ENCODE measurements around the gene PEX16.

PEX16 gene

DNA sequence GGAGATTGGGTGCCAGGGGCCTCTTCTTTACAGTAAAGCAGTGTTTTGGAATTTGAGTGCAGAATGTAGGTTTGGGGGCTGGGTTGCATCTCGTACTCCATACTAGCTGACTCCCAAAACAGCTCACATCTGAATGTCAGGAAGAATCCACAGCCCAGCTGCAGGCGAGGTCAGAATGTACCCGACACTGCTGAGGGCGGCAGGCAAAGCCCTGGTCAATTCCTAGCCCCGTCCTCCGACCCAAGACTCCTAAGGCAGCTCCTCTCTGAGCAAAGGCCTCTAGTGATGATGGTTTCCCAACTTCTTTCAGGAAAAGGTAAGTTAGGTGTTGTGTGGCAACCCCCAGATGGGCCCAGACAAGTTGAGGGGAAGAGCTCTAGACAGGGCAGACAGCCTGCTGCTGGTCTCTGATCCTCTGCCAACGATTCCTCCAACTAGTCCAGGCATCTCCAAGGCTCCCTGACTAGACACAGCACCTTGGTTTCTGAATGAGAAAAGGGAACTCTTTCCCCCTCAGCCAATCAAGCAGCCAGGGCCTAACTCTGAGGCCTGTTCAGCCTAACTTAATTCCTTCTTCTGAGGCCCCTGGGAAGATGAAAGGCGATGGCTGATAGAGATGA, 13.4 kb upstream of the PEX16 start:
- no peak for DNase-seq (ENCODE audit: low spot score)

DNA sequence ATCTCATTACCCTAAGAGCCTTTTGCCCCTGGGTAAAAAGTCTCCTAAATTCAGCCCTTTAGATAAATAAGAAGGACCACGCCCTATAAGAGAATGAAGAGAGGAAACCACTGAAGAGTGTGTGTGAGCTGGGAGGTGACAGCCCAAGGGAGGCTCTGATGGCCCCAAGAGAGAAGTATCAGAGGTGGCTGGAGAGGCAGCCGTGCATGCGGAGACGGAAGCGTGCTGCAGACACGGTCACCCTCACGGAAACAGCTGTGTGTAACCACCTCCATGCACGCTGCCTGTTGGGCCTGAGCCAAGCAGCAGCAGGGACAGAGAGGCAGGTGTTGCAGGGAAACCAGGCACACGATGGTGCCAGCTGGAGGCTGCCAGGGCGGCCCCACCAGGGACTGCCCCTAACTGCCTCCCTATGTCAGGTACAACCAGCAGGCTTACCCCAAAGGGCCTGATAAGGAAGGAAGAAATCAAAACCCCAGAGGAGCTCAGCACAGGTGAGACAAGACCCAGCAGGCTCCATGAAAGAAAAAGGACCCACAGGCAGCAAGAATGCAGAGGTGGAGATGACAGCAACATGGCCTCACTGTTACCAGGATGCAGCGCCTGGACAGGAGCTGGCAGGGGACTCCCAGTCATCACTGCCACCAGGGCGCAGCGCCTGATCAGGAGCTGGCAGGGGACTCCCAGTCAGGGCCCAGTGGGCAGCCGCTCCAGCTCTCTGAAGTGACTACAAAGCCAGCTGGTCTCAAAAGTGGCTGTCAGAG, 12.5 kb upstream of the PEX16 start:
- DNase-seq (ENCODE audit: low spot score): peak; percentile 49

DNA sequence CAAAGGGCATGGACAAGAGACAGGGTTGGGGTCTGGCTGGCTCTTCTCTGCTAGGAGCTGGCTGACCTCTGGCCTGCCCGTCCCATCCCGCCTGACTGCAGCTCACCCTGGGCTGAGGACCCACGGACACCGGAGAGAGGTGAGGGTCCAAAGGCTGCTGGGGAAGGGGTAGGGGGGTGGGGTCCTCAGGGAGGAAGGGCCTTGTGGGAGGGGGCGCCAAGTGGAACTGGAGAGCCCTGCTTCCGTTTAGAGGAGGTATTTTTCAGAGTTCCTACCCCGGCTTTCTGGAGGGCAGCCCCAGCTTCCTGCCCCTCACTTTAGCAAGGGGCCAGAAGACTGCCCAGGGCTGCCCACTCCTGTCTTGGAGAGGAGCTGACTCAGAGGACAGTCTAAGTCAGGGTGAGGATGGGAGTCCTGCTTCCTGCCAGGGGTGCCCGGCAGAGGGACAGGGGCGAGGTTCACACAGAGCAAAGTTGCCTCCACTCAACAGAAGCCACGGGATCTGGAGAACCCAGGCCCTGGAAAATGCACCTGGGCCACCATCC, 11.9 kb upstream of the PEX16 start:
- DNase-seq (ENCODE audit: low spot score): no peak

DNA sequence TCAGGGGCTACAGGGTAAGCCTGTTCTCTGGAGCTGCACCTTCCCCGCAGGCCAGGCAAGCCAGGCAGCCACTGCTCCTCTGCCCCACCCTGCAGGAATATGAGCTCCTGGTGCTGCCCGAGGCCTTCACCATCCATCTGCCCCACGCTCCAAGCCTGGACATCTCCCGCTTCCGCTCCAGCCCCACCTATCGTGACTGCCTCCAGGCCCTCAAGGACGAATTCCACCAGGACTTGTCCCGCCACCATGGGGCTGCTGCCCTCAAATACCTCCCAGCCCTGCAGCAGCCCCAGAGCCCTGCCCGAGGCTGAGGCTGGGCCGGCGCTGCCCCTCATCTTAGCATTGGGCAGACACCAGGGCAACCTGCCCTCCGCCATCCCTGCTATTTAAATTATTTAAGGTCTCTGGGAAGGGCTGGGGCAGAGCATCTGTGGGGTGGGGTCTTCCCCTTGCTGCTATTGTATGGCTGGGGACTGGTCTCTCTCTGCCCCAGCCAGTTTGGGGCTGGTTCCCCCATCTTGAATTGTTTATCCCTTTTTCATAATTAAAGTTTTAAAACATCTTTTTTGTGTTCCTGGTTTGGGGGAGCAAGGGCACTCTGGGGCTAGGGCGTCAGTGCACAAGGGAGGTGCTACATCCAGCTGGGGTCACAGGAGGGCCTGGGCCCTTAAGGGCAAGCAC, 11.0 kb upstream of the PEX16 start:
- DNase-seq (ENCODE audit: low spot score): no peak

DNA sequence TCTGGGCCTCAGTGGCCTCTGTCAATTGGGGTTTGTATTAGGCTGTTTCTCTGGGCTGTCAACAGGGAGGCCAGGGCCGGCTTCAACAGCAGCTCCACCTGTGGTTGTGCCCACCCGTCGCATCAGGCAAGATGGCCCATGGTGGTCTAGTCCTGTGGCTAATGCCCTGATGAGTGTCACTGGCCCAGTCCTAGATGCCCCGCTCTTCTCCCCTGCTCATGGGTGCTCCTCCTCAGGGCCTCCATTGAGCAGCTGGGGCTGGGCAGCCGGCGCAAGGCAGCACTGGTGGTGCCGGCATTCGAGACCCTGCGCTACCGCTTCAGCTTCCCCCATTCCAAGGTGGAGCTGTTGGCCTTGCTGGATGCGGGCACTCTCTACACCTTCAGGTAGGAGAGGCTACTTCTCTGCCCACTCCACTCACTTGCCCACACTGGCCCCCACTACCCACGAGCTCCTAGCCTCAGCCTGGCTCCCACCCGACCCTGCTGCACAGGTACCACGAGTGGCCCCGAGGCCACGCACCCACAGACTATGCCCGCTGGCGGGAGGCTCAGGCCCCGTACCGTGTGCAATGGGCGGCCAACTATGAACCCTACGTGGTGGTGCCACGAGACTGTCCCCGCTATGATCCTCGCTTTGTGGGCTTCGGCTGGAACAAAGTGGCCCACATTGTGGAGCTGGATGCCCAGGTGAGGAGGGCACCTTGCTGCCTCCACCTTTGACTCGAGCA, 10.2 kb upstream of the PEX16 start:
- no peak for DNase-seq (ENCODE audit: low spot score)

DNA sequence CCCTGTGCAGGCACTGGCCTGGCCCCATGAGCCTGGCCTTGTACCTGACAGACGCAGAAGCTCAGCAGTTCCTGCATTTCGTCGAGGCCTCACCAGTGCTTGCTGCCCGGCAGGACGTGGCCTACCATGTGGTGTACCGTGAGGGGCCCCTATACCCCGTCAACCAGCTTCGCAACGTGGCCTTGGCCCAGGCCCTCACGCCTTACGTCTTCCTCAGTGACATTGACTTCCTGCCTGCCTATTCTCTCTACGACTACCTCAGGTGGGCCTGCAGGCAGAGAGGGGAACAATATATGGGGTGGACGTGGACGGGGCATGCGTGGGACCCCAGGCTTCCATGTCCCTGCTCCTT, 9.6 kb upstream of the PEX16 start:
- DNase-seq (ENCODE audit: low spot score): no peak

DNA sequence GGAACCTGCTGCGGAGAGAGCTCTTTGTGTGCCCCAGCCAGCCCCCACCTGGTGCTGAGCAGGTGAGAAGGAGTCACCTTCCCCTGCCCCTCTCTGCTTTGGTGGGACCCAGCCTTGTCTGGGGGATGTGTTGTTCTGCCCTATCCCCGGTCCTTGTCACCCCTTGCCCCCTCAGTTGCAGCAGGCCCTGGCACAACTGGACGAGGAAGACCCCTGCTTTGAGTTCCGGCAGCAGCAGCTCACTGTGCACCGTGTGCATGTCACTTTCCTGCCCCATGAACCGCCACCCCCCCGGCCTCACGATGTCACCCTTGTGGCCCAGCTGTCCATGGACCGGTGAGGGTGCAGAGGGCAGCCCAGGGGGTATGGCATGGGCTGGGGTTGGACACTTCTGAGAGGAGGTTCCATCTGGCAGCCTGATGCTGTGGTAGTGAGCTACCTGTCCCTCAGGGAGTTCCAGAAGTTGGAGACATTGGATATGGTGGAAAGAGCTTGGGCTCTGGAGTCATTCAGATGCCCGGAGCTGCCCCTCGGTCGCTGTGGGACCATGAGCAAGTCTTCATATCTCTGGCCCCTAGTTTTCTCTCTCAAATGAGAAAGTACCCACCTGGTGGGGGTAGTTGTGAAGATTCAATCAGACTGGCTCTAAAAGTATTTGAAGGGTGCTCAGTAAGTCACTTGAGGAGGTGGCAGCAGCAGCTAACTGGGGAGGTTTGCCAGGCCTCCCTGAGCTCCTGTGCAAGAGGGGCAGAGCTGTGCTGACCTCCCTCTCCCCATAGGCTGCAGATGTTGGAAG, 9.1 kb upstream of the PEX16 start:
- DNase-seq (ENCODE audit: low spot score): no peak

DNA sequence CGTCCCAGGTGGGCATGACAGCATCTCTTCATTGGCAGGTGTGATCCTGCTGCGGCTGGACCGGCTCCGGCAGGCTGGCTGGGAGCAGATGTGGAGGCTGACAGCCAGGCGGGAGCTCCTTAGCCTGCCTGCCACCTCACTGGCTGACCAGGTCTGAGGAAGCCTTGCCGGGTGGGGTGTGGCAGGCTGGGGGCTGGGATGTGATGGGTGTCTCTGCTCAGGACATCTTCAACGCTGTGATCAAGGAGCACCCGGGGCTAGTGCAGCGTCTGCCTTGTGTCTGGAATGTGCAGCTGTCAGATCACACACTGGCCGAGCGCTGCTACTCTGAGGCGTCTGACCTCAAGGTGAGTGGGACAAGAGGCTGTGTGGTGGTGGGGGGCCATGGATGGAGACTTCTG, 8.3 kb upstream of the PEX16 start:
- no peak for DNase-seq (ENCODE audit: low spot score)

DNA sequence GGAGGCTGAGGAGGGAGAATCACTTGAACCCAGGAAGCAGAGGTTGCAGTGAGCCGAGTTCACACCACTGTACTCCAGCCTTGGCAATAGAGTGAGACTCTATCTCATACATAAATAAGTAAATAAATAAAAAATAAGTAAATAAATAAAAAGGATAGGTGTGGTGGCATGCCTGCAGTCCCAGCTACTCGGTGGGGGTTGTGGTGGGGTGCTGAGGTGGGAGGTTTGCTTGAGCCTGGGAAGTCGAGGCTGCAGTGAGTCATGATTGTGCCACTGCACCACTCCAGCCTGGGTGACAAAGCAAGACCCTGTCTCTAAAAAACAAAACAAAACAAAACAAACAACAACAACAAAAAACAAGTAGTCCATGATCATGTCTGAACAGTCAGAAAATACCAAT, 7.9 kb upstream of the PEX16 start:
- no peak for DNase-seq (ENCODE audit: low spot score)

DNA sequence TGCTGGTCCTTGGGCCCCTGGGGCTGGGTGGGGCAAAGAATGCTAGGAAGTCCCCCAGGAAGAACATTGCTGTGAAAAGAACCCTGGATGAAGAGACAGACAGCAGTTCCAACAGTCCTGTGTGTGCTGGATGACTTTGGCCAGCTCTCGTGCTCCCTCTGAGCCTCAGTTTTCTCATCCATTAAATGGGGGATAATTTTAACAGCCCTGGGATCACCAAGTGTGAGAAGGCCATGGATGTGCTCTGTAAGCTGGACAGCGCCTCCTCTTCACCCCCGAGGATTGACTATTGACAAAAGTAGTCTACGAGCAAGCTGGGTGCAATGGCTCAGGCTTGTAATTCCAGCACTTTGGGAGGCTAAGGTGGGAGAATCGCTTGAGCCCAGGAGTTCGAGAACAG, 7.2 kb upstream of the PEX16 start:
- no peak for DNase-seq (ENCODE audit: low spot score)

DNA sequence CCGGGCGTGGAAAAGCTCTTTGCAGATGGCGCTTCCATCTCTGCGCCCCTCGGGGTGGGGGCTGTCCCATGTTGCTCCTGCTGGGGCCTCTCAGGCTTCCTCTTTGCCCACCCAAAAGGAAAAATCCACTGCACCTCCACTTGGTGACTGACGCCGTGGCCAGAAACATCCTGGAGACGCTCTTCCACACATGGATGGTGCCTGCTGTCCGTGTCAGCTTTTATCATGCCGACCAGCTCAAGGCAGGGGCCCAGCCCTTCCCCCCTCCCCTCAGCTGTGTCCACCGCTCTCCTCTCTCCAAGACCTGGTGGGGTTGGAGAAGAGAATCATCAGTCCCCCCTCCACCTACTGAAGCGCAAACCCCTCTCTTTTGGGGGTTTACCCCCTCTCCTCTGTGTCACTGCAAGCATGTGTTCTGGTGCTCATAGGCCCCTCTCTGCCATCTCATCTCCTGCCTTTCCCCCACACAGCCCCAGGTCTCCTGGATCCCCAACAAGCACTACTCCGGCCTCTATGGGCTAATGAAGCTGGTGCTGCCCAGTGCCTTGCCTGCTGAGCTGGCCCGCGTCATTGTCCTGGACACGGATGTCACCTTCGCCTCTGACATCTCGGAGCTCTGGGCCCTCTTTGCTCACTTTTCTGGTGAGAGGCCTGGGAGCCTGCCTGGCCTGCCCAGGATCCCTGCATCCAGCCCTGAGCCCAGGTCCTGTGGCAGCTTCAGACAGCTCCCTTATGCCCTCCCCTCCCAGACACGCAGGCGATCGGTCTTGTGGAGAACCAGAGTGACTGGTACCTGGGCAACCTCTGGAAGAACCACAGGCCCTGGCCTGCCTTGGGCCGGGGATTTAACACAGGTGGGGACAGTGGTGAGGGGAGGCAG, 6.6 kb upstream of the PEX16 start:
- no peak for DNase-seq (ENCODE audit: low spot score)

DNA sequence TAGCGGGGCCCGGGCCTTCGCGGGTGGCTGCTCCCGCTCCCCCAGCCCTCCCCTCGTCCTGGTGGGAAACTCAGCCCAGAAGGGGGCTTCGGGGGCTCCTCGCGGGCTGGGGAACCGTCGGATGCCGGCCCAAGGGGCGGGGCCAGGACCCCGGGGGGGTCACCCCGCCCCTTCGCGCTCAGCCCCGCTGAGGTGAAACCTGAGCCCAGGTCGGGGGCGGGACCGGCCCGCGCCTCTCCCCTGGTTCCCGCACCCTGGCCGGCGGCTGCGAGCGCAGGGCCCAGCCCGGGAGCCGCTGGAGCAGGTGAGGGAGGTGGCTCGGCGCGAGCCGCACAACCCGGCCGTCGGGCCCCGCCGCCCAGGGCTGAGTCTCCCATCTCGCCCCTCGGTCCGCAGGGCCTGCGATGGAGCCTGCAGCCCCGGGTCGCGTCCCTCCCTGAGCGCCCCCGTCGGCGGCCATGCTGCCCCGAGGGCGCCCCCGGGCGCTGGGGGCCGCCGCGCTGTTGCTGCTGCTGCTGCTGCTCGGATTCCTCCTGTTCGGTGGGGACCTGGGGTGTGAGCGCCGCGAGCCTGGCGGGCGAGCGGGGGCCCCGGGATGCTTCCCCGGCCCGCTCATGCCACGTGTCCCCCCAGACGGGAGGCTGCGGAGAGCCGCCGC, 4.9 kb upstream of the PEX16 start, which contains the start of gene LARGE2:
Gene LARGE2, plus strand, starts transcription at position 232 of the 658 bp plus-strand sequence. Its CDS starts 227 bp downstream, at position 459.
- no peak for DNase-seq (ENCODE audit: low spot score)

DNA sequence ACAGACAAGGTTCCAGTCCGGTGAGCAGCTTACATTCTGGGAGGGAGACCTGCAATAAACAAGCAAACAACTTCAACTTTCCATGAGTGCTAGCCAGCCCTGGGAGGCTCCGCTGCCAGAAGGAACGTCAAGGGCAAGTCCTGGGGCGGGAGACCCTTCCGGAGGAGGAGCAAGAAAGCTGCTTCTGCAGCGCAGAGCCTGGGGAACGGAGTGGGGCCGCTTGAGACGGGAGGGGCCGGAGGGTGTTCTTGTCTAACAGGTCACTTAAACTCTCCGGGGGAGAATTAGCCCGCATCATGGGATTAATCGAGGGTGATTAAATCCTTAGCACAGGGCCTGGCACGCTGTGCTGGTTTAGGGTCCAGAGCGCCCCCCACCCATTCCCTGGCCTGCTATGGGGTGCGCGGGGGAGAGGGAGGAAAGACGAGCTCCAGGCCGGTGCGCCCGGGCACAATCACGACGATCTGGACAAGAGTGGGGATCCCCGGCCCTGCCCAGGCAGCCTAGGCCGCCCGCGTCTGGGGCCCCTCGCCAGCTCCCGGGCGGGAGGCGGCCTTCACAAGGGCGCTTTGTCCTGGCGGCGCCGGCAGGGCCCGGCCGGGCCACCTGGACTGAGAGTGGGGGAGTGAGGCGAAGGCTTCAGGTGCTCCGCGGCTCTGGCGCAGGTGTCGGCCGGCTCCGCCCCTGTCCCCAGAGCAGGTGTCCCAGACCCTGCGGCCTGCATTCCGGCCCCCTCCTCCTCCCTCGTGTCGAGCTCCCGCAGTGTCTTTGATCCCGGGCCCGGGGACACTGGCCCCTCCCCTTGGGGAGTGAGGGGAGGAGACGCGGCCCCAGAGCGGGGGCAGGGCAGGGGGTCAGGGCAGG, 4.1 kb upstream of the PEX16 start:
- no peak for DNase-seq (ENCODE audit: low spot score)

DNA sequence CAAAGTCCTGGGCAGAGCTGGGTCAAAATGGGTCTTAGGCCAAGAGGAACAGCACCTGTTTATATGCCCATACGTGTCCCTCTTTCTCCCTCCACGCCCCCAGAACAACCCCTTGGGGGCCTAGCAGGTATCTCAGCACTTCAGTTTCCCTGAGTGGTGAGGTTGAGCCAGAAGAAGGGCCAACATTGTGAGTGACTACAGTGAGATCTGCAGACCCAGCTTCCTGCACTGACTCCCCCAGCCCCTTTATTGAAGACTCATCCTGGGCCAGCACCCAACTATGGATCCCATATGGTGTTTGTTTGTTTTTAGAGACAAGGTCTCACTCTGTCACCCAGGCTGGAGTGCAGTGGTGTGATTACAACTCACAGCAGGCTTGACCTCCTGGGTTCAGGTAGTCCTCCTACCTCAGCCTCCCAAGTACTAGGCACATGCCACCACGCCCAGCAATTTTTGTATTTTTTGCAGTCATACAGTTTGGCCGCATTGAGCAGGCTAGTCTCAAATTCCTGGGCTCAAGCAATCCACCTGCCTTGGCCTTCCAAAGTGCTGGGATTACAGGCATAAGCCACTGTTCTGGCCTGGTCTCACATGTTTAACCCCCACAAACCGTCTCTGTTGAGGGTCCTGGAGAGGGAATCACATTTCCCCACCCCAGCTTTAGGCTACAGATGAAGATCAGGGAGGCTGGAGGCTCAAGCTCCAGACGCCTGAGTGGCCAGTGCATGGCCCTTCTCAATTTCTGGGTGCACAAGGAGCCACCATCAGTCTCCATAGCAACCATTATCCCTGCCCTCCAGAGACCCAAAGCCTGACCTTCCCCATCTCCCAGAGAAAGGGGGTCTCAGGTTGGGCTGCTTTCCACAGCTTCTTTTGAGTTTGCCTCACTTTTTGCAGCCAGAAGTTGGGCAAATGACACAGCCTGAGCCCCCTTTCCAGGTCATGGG, 3.1 kb upstream of the PEX16 start:
- no peak for DNase-seq (ENCODE audit: low spot score)

DNA sequence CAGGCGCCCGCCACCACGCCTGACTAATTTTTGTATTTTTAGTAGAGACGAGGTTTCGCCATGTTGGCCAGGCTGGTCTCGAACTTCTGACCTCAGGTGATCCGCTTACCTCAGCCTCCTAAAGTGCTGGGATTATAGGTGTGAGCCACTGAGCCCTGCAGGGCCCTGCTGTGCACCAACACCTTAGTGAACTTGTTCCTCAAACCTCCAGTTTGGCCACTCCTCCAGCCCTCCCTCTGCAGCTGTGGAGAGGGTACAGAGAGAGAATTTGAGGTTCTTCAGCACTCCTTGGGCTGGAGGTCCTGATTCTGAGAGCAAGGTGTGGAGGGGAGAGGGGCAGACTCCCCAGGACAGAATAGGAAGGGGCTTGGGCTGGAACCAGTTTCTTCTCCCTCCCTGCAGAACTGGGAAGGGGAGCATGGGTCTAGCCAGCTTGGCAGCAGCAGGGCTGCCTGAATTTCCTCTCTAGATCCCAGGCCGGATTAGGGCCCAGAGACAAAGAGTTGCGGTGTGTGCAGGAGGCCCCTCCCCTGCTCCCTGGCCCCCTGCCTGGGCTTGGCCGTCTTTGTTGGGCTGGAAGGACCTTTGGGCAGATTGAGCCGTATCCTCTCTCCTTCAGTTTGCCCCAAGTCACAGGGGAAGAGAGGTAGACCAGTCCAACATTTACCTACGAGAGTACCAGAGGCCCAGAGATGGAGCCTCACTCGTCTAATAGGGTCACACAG, 2.3 kb upstream of the PEX16 start:
- no peak for DNase-seq (ENCODE audit: low spot score)

DNA sequence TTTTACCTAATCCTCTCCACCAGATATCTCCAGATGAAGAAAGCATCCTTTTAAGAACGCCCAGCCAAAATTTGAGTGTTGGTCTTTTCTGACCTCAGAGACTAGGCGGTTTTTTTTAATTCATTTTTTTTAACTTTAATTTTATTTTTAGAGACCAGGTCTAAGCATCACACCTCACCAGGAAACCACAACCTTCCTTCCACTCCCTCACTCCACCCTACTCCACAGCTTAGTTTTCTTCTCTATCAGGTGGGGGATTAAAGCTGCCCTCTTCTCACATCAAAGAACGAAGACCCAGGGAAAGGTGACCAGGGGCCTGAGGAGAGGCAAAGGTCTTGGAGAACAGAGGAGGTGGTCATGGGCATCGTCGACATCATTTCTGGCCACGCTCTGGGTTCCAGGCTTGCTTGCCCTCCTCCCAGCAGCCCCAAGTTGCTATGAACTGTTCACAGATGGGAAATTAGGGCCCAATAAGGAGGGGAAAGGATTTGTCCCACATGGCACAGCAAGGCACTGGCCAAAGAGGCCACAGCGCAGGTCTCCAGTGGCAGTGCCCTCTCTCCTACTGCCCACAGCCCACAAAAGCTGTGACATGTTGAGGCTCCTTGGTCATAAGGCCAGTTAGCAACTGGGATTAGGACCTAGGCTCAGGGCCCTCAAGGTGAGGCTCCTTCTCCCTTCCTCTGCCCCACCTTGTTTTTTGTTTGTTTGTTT, 1.4 kb upstream of the PEX16 start:
- no peak for DNase-seq (ENCODE audit: low spot score)

Measured in CD4-positive, alpha-beta T cell treated with Interleukin-15 for 4 hours (primary cell).